ENCODE measurements around the gene UTY. TPM values are rescaled to one million over a fixed set of nuclear protein-coding genes. Genes with fewer than 3 reads are reported as not detected.

Gene UTY
- total RNA-seq, 1 donor from 2014 or later, result 29.2 TPM

GRCh38 chrY:13432293-13433025 lies 47.4 kb downstream of the UTY start:
- Histone ChIP-seq H3K36me3 (ENCODE audit: control insufficient read depth, insufficient read depth, low read length) (no peaks in the 10 kb centered on the region), H3K4me3 (ENCODE audit: low read depth, low read length) (no peak overlapping the region), H3K27me3 (ENCODE audit: control insufficient read depth, insufficient read depth, low read length) (no peaks in the 10 kb centered on the region)
- DNase-seq (ENCODE audit: low read depth), result no peak
- no peak for FAIRE-seq
- TF ChIP-seq CTCF (IDR thresholded peaks at IDR 0.05; ENCODE audit: insufficient read depth, low read length, severe bottlenecking), result no peak

GRCh38 chrY:13429551-13429950 lies 50.3 kb downstream of the UTY start:
- Histone ChIP-seq H3K4me3 (ENCODE audit: low read depth, low read length) (no peak overlapping the region), H3K27me3 (ENCODE audit: control insufficient read depth, insufficient read depth, low read length) (no peaks in the 10 kb centered on the region), H3K36me3 (ENCODE audit: control insufficient read depth, insufficient read depth, low read length) (no peaks in the 10 kb centered on the region)
- TF ChIP-seq CTCF (IDR thresholded peaks at IDR 0.05; ENCODE audit: insufficient read depth, low read length, severe bottlenecking), result no peak
- DNase-seq (ENCODE audit: low read depth) (peak; percentile 41), FAIRE-seq (no peak)

- DNase-seq (ENCODE audit: low read depth), result no peak
- no peak overlapping the region for H3K4me3 ChIP-seq (ENCODE audit: low read depth, low read length)
- FAIRE-seq, result no peak
Observed at GRCh38 chrY:13423281-13423732, 56.5 kb downstream of the UTY start.

GRCh38 chrY:13416869-13417661 lies 62.8 kb downstream of the UTY start:
- TF ChIP-seq CTCF (IDR thresholded peaks at IDR 0.05; ENCODE audit: insufficient read depth, low read length, severe bottlenecking), result no peak
- Histone ChIP-seq H3K27me3 (ENCODE audit: control insufficient read depth, insufficient read depth, low read length) (no peaks in the 10 kb centered on the region), H3K4me3 (ENCODE audit: low read depth, low read length) (no peak overlapping the region), H3K36me3 (ENCODE audit: control insufficient read depth, insufficient read depth, low read length) (peaks cover 5% of the 10 kb centered on the region)
- DNase-seq (ENCODE audit: low read depth) (no peak), FAIRE-seq (no peak)

More at GRCh38 chrY:13423281-13423732, 56.5 kb downstream of the UTY start:
- TF ChIP-seq CTCF (IDR thresholded peaks at IDR 0.05; ENCODE audit: insufficient read depth, low read length, severe bottlenecking), result no peak
- H3K36me3 ChIP-seq (ENCODE audit: control insufficient read depth, insufficient read depth, low read length), result no peaks in the 10 kb centered on the region
- H3K27me3 ChIP-seq (ENCODE audit: control insufficient read depth, insufficient read depth, low read length), result no peaks in the 10 kb centered on the region

- no peaks in the 10 kb centered on the region for H3K27me3 ChIP-seq (ENCODE audit: control insufficient read depth, insufficient read depth, low read length)
- no peak for TF ChIP-seq CTCF (IDR thresholded peaks at IDR 0.05; ENCODE audit: insufficient read depth, low read length, severe bottlenecking)
- H3K36me3 ChIP-seq (ENCODE audit: control insufficient read depth, insufficient read depth, low read length), result peaks cover 5% of the 10 kb centered on the region
- FAIRE-seq (no peak), DNase-seq (ENCODE audit: low read depth) (peak; percentile 55)
- no peak overlapping the region for H3K4me3 ChIP-seq (ENCODE audit: low read depth, low read length)
Observed at GRCh38 chrY:13415556-13415955, 64.3 kb downstream of the UTY start.

Data from bronchial epithelial cell (primary cell).